K562 (cell line): ENCODE data around the gene ZNF98. TPM values are rescaled to one million over a fixed set of nuclear protein-coding genes. Genes with fewer than 3 reads are reported as not detected.

ENCODE experiments used
- ATAC-seq: fragments of 200-7000 bp; cut with Tn5 transposase; 3 replicates; pipeline ENCODE4 v1.9.1; 2020; ENCODE audit warnings: moderate library complexity
- Bru-seq: library from RNA; stranded (reverse); fragments of 400-500 nt; gene quantifications from one replicate; lab custom pipeline; 2021; lab: Mats Ljungman, UMichigan
- BruChase-seq, 2 experiments: library from RNA; stranded (reverse); fragments of 400-500 nt; gene quantifications; one replicate each; lab custom pipeline; 2021; lab: Mats Ljungman, UMichigan
- BruUV-seq: library from RNA; stranded (reverse); fragments of 400-500 nt; replicated peaks from 2 replicates; lab custom pipeline; 2021; lab: Mats Ljungman, UMichigan
- CTCF ChIA-PET: fragments of 300-600 bp; formaldehyde crosslinking; extraction: SDS; loops from one replicate; lab custom pipeline; 2021; ENCODE audit warnings: low intra/inter-chr PET ratio; lab: Yijun Ruan, JAX
- POLR2A ChIA-PET: fragments of 300-600, 350-650 bp; sonication (Branson Sonifier 250); formaldehyde crosslinking; extraction: SDS; loops from one replicate; lab custom pipeline; 2021; ENCODE audit warnings: antibody characterized with exemption, inconsistent platforms; lab: Yijun Ruan, JAX
- DNase-seq, 4 experiments: peaks; one replicate each; pipeline versions ENCODE4 v3.0.0 to v3.0.0-alpha.2; 2011 to 2018; ENCODE audit warnings: low spot score in 3 of 4, mixed read lengths in 3 of 4; ENCODE audit errors: extremely low read depth in 1 of 4
- FAIRE-seq: peaks from 2 replicates; lab custom pipeline; 2011; peaks lifted over from hg19 to GRCh38; lab: Jason Lieb, UNC
- H2AFZ ChIP-seq: 2 replicates; pipeline ENCODE4 v1.6.0; 2011; ENCODE audit warnings: low read depth, low read length, control low read depth, inconsistent platforms
- H3K27ac ChIP-seq: fragments of 200-600 bp; 3 replicates; pipeline ENCODE4 v1.8.0; 2011; ENCODE audit warnings: low read depth, mild to moderate bottlenecking, control low read depth, inconsistent platforms, low read length, moderate library complexity, mixed read lengths; ENCODE audit errors: extremely low read depth
- H3K27me3 ChIP-seq, 2 experiments: fragments of 300-600 bp in 1 of 2; 2 replicates in 1 of 2; 3 replicates in 1 of 2; pipeline versions ENCODE4 v1.6.0 to v1.8.0; 2011; ENCODE audit warnings: inconsistent platforms in 2 of 2, low read length in 2 of 2, mild to moderate bottlenecking in 1 of 2, mixed read lengths in 1 of 2, moderate library complexity in 1 of 2; ENCODE audit not compliant: control insufficient read depth in 2 of 2, insufficient read depth in 2 of 2
- H3K36me3 ChIP-seq: fragments of 300-600 bp; 3 replicates; pipeline ENCODE4 v1.8.0; 2011; ENCODE audit warnings: mild to moderate bottlenecking, low read length, inconsistent platforms; ENCODE audit not compliant: control insufficient read depth, insufficient read depth
- H3K4me1 ChIP-seq, 2 experiments: fragments of 200-600 bp in 1 of 2; replicated peaks in 1 of 2; 2 replicates in 1 of 2; 3 replicates in 1 of 2; pipeline versions ENCODE4 v1.5.1 to v1.8.0; 2011; ENCODE audit warnings: inconsistent platforms in 2 of 2, low read length in 2 of 2, mild to moderate bottlenecking in 1 of 2, mixed read lengths in 1 of 2, moderate library complexity in 1 of 2; ENCODE audit not compliant: control insufficient read depth in 2 of 2, insufficient read depth in 2 of 2
- H3K4me2 ChIP-seq: 2 replicates; pipeline ENCODE4 v1.6.1; 2011; ENCODE audit warnings: low read length, control low read depth, inconsistent platforms, mixed read lengths; ENCODE audit not compliant: insufficient read depth
- H3K4me3 ChIP-seq: fragments of 200-600 bp; sonication (generic), shearing (Covaris generic); 2 replicates; pipeline ENCODE4 v1.5.1; 2016; ENCODE audit warnings: control low read depth, inconsistent platforms
- H3K79me2 ChIP-seq: fragments of 200-600 bp; 3 replicates; pipeline ENCODE4 v1.8.0; 2011; ENCODE audit warnings: low read length, inconsistent platforms; ENCODE audit not compliant: control insufficient read depth, insufficient read depth
- H3K9ac ChIP-seq, 2 experiments: 2 replicates each; pipeline versions ENCODE4 v1.6.0 to v1.6.1; 2011; ENCODE audit warnings: low read depth in 2 of 2, low read length in 2 of 2, control low read depth in 1 of 2, inconsistent platforms in 1 of 2, mild to moderate bottlenecking in 1 of 2, mixed read lengths in 1 of 2; ENCODE audit not compliant: insufficient read depth in 1 of 2
- H3K9me1 ChIP-seq: one replicate; pipeline ENCODE4 v1.6.0; 2011; ENCODE audit warnings: inconsistent platforms, mild to moderate bottlenecking, low read length, moderate library complexity; ENCODE audit not compliant: control insufficient read depth, insufficient read depth
- H3K9me3 ChIP-seq: replicated peaks from 2 replicates; pipeline ENCODE4 v1.5.1; 2011; ENCODE audit warnings: low read depth, low read length, inconsistent platforms; ENCODE audit not compliant: control insufficient read depth, insufficient read depth
- H4K20me1 ChIP-seq: replicated peaks from 2 replicates; pipeline ENCODE4 v1.6.1; 2011; ENCODE audit warnings: low read length, inconsistent platforms, mixed read lengths; ENCODE audit not compliant: control insufficient read depth, insufficient read depth
- CEBPB ChIP-seq: fragments of 450-650 bp; IDR thresholded peaks from 2 replicates; pipeline ENCODE4 v1.6.1; 2016; ENCODE audit warnings: missing genetic modification characterization, missing compliant biosample characterization
- DNMT1 ChIP-seq: fragments of 450-650 bp; IDR thresholded peaks from 2 replicates; pipeline ENCODE4 v1.6.1; 2016; ENCODE audit warnings: antibody characterized with exemption, mild to moderate bottlenecking
- MYC ChIP-seq, 2 experiments: fragments of 250-450 bp in 1 of 2; sonication (Bioruptor Pico) in 1 of 2; IDR thresholded peaks; 2 replicates each; pipeline versions ENCODE4 v1.5.1 to v1.6.1; 2012 to 2021; ENCODE audit warnings: low read depth in 2 of 2, borderline replicate concordance in 1 of 2, improper control_type of control experiment in 1 of 2, low read length in 1 of 2, mild to moderate bottlenecking in 1 of 2, moderate library complexity in 1 of 2
- TAL1 ChIP-seq: fragments of 450-650 bp; IDR thresholded peaks from 2 replicates; pipeline ENCODE4 v1.6.1; 2016; ENCODE audit warnings: mild to moderate bottlenecking
- ZNF224 ChIP-seq: sonication (generic); formaldehyde crosslinking; IDR thresholded peaks from 2 replicates; pipeline ENCODE4 v1.8.0; 2022; ENCODE audit warnings: mild to moderate bottlenecking, missing genetic modification reagents
- ZNF551 ChIP-seq: fragments of 250-450 bp; sonication (Bioruptor Pico); IDR thresholded peaks from 2 replicates; pipeline ENCODE4 v1.5.0; 2021; ENCODE audit warnings: mild to moderate bottlenecking, moderate library complexity
- ZNF586 ChIP-seq: fragments of 450-650 bp; formaldehyde crosslinking; conservative IDR thresholded peaks from 2 replicates; pipeline ENCODE4 v1.4.0; 2020; ENCODE audit warnings: mild to moderate bottlenecking, moderate library complexity
- WGBS: fragments of 100-300 bp; shearing (Covaris generic); methylation state at CpG from one replicate; pipeline ENCODE4 v1.1.6; 2016; ENCODE audit warnings: low coverage, mixed read lengths; ENCODE audit not compliant: insufficient coverage; ENCODE audit errors: missing lambda C conversion rate; 5-methylcytosine and 5-hydroxymethylcytosine counted together
- in situ Hi-C: fragments of 300-500 bp; cut with MboI; formaldehyde crosslinking; loops from 4 replicates; pipeline ENCODE4 v1.15.0; 2018; ENCODE audit warnings: inconsistent platforms, mixed read lengths
- intact Hi-C: fragments of 100-400 bp; cut with micrococcal nuclease; formaldehyde crosslinking; loops from 2 replicates; pipeline ENCODE4 v1.14.2; 2022
- long read RNA-seq, 3 experiments: library from polyadenylated mRNA in 2 of 3; library from RNA in 1 of 3; unstranded in 2 of 3; stranded (forward) in 1 of 3; transcript quantifications; one replicate each; pipeline ENCODE4 v2.0.0, GENCODE V29; 2019 to 2022
- polyA minus RNA-seq, 3 experiments: library from RNA; depleted of rRNA, polyadenylated mRNA; stranded (reverse); fragments of >200 nt; gene quantifications; 2 replicates each; pipeline ENCODE4 v1.2.3, GENCODE V29; 2011
- polyA plus RNA-seq, 8 experiments: library from polyadenylated mRNA; depleted of rRNA in 4 of 8; stranded (reverse) in 5 of 8; unstranded in 3 of 8; fragments of >200 nt; fragmentation: Nextera tagmentation in 2 of 8; fragmentation: Illumina TruSeq in 1 of 8; extraction: Ambion mirVana in 2 of 8; extraction: Trizol in 1 of 8; gene quantifications; 2 replicates each; pipeline versions ENCODE4 v1.2.1 to v1.2.3, GENCODE V29; 2011 to 2014; ENCODE audit warnings: inconsistent platforms in 1 of 8, missing spikeins in 1 of 8
- total RNA-seq, 7 experiments: library from RNA; depleted of rRNA in 6 of 7; stranded (reverse); fragments of >200 nt in 6 of 7; fragmentation: Illumina TruSeq in 2 of 7; extraction: Trizol in 2 of 7; gene quantifications; 2 replicates each; pipeline versions ENCODE4 v1.2.1 to v1.2.3, GENCODE V29; 2011 to 2021; ENCODE audit warnings: low replicate concordance in 1 of 7
- TF ChIP-seq, protein P1 (sequence below): fragments of 250-450 bp; sonication (Bioruptor Pico); IDR thresholded peaks from 2 replicates; pipeline ENCODE4 v1.5.0; 2021

The ZNF98 gene
- total RNA-seq (2011; cell fraction: chromatin; rRNA removed; ENCODE audit: low replicate concordance) = not detected in 2 replicates
- total RNA-seq (2011; cell fraction: nucleolus; rRNA removed) = not detected in 2 replicates
- not detected in 2 replicates for total RNA-seq (2011; cell fraction: nucleoplasm; rRNA removed)
- total RNA-seq (2014; rRNA removed) (not detected in 2 replicates), total RNA-seq (2014; rRNA removed; fragmentation: Illumina TruSeq; extraction: Trizol) (0.10 TPM in 1 of 2 replicates, not detected in the other), total RNA-seq (2015; rRNA removed; fragmentation: Illumina TruSeq; extraction: Trizol) (0.14 TPM in 1 of 2 replicates, not detected in the other), total RNA-seq (2021) (0.18 TPM in 1 of 2 replicates, not detected in the other), polyA plus RNA-seq (2011; rRNA removed) (not detected in 2 replicates), polyA plus RNA-seq (2014; fragmentation: Illumina TruSeq; extraction: Trizol) (0.07 TPM in 1 of 2 replicates, not detected in the other), polyA plus RNA-seq (2014; fragmentation: Nextera tagmentation; extraction: Ambion mirVana) (not detected), polyA plus RNA-seq (2014; rRNA removed) (0.40 TPM in 1 of 2 replicates, not detected in the other), polyA minus RNA-seq (2011; rRNA and poly(A)+ RNA removed) (not detected in 2 replicates), Bru-seq, nascent RNA (percentile 19 among the genes with signal in this experiment), BruChase-seq, experiment 1, labeled RNA remaining after a 2-hour chase (percentile 21 among the genes with signal in this experiment), BruChase-seq, experiment 2, labeled RNA remaining after a 6-hour chase (percentile 23 among the genes with signal in this experiment)
- not detected in 2 replicates for polyA plus RNA-seq (2011; cell fraction: cytosol; rRNA removed)
- not detected in 2 replicates for polyA plus RNA-seq (2011; cell fraction: nucleus; rRNA removed)
- polyA plus RNA-seq (2012) = not detected in 2 replicates
- polyA minus RNA-seq (2011; cell fraction: cytosol; rRNA and poly(A)+ RNA removed) = not detected in 2 replicates
- not detected in 2 replicates for polyA minus RNA-seq (2011; cell fraction: nucleus; rRNA and poly(A)+ RNA removed)
- long read RNA-seq, experiment 1 = 0 reads
- long read RNA-seq, experiment 2 = 0 reads
- long read RNA-seq, experiment 3 = 0 reads

DNA sequence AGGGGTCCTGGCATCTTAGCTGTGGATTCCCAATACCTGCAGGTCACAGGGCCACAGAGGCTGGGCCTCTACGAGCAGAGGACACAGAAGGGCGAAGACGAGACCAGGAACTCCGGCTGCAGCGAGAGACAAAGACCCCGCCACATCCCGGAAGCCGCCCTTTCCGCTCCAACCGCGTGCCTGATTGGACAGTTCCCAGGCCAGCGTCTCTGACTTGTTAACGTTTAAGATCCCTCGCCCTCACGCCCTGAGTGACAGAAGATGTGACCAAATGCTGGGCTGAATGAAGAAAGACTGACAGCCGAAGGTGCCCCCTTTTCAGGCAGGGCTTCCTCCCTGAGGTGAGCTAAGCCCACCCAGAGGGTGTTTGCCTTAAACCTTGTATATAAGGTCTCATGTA, at the start of gene ZNF98:
ZNF98 (minus strand) TSS at position 136 of the 400 bp plus-strand sequence; CDS start at position 14, 122 bp downstream.
- no peak for DNase-seq
- H3K9me1 ChIP-seq = no peaks in the 10 kb centered on the region
- no peaks in the 10 kb centered on the region for H3K4me1 ChIP-seq
- H3K4me3 ChIP-seq = no peak within 1 kb of the TSS
- ATAC-seq = no peak
- no peaks in the 10 kb centered on the region for H4K20me1 ChIP-seq
- H3K27me3 ChIP-seq = no peaks in the 10 kb centered on the region
- intact Hi-C loops (no loop called here), in situ Hi-C loops (no loop called here)
- POLR2A ChIA-PET = no interaction called here
- CTCF ChIA-PET = no interaction called here
- H3K27ac ChIP-seq = no peak within 1 kb of the TSS
- H3K9ac ChIP-seq = no peak within 1 kb of the TSS
- TF ChIP-seq CEBPB (no peak), ZNF586 (CRISPR knock-in tag) (no peak), TAL1 (no peak), MYC (IDR thresholded peaks at IDR 0.05; ENCODE audit: low read depth, low read length) (no peak), MYC (CRISPR knock-in tag; IDR thresholded peaks at IDR 0.05; ENCODE audit: borderline replicate concordance, low read depth) (no peak), ZNF224 (CRISPR knock-in tag) (no peak), ZNF551 (CRISPR knock-in tag) (no peak), DNMT1 (no peak)
- TF ChIP-seq, protein P1, sequence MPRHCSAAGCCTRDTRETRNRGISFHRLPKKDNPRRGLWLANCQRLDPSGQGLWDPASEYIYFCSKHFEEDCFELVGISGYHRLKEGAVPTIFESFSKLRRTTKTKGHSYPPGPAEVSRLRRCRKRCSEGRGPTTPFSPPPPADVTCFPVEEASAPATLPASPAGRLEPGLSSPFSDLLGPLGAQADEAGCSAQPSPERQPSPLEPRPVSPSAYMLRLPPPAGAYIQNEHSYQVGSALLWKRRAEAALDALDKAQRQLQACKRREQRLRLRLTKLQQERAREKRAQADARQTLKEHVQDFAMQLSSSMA (CRISPR knock-in tag) = no peak
- H3K79me2 ChIP-seq = no peaks in the 10 kb centered on the region
- FAIRE-seq = no peak
- H3K9me3 ChIP-seq = no peaks in the 10 kb centered on the region
- no peaks in the 10 kb centered on the region for H3K36me3 ChIP-seq
- H2AFZ ChIP-seq = no peak within 1 kb of the TSS
- BruUV-seq = no TSS peak
- H3K4me2 ChIP-seq = no peak within 1 kb of the TSS
- WGBS = 0% methylated on average over 12 of the region's 16 CpGs
